ENCODE data around the gene LCMT1.
"Not testable (repeated sequence)": the region's sequence is repeated elsewhere in the genome, so short reads cannot be mapped to it uniquely, and the experiment has no call there.

Gene LCMT1

DNA sequence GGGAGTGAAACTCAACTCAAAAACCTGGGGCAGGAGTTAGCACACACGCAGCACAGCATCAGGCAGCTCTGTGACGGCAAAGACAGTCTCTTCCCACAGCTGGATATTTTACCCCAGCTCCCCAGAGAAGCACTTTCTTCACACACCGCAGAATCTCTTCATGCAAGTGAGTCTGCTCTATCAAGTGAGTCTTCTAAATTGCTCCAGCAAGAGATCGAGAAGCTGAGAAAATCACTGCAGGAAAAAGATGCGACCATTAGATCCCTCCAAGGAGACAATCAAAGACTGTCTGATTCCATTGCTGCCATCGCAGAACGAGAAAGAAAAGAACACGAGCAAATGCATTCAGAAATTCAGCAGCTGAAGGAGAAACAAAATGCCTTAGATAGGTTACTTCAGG lies 16.9 kb upstream of the LCMT1 start:
- DNase-seq (ENCODE audit: extremely low read depth in 1 of 2, low read depth in 1 of 2) = no peak

DNA sequence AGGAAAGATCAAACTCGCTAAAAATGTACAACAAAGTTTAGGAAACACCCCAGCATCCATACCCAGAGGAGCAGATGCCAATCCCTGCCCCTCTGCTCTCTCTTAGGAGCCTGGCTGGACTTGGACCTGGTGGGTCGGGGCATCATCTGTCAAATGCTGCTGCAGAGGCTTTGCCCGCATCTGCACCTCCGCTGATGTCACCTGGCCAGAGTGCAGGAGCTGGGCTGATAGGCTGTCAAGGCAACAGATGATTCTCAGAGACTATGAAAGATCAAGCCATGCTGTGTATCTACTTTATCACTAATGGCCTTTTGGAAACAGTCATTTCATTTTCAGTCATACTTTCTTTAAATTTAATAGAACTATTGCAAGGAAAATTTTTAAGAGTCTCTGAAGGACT lies 15.9 kb upstream of the LCMT1 start:
- no peak for DNase-seq (ENCODE audit: extremely low read depth in 1 of 2, low read depth in 1 of 2)

DNA sequence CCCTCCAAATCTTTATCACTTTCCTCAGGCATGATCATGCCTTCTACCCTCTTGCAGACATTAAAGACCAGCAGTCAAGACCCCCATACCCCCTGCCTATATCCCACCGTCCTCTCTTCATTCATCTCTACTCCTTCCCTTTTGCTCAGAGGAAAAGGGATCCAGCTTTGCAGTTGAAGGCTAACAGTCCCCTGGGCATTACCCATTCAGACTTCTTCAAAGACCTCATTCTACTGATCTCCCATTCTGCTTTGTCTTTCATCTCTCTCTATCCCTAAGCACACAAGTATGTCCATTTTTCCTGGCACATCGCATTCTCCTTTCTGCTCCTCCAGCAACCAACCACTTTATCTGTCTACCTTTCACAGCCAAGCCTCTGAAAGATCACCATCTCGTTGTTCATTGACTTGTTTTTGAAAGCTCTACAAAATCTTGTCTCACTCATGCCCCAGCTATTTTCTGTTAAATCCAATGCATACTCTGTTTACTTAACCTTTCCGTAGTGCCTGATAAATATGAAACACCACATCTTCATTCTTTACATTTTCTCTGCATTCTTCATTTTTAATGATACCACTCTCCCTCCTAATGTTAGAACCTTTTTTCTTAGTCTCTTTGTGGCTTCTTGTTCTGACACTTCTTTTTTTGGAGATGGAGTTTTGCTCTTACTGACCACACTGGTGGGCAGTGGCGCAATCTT lies 14.1 kb upstream of the LCMT1 start:
- no peak for DNase-seq (ENCODE audit: extremely low read depth in 1 of 2, low read depth in 1 of 2)

DNA sequence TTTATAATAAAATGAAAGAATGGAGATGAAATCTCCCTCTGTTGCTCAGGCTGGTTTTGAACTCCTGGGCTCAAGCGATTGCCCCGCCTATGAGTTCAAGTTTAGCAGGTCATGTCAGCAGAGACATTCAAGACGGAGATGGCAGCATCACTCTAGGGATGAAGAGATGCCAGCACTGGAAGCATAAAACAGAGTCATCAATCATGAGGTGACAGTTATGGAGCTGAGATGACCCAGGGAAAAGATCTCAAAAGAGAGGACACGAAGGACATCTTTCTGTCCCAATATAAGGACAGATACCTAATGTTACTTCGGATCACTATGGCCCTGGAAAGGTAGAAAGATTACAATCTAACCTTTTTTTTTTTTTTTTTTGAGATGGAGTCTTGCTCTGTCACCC lies 11.0 kb upstream of the LCMT1 start:
- DNase-seq (ENCODE audit: extremely low read depth in 1 of 2, low read depth in 1 of 2) = no peak

DNA sequence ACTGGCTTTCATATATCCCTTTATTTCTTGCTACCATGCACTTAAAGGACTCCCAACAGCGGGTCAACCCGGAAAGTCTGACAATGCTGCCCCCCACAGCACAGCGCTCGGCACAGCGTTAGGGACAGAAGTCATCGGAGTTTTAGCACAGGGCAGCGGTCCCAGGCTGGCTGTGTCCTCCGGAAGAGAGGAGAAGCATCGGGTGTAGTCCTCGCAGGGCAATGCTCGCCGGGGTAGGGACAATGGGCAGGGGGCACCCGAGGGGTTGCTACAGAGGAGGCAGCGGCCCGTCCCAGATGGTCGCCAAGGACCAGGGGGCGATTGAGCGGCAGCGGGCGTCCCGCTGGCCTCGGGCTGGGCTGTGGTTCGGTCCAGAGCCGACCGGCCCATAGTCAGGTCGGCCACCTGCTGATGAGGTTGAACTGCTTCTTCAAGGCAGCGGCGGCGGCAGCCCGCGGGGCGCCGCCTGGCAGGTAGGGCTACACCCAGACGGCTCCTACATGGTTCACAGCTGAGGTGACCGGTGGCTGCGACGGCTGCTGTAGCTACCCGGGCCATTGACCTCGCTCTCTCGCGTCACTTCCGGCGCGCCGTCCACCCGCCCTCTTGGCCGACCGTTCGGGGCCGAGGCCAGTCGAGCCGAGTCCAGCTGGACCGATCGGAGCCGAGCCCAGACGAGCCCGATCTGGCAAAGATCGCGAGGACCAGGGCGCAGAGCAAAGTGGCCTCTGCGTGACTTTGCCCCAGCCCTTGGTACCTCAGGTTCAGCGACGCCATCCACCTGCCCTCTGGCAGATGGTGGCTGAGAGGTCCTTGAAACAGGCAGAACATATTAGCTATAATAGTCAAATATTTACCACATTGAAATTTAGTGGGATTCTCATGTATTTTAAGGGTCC lies 4.7 kb upstream of the LCMT1 start:
- peak in 1 of 2 donors; percentile 60 for DNase-seq (ENCODE audit: extremely low read depth in 1 of 2, low read depth in 1 of 2)

DNA sequence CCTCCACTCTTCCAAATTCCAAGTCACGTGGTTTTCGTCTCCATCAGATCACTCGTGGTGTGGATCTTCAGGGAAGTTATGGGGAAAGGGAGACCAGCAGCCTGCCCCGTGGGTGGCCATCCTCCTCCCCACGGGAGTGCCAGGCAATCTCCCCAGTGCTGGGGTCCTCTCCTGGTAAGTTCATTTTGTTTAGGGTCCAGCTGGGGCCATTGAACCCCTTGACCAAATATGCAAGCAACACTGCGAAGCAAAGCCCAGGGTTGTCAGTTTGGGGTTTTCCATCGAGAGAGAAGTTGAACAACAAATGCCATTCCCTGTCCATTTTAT lies 4.1 kb upstream of the LCMT1 start:
- no peak for DNase-seq (ENCODE audit: extremely low read depth in 1 of 2, low read depth in 1 of 2)

DNA sequence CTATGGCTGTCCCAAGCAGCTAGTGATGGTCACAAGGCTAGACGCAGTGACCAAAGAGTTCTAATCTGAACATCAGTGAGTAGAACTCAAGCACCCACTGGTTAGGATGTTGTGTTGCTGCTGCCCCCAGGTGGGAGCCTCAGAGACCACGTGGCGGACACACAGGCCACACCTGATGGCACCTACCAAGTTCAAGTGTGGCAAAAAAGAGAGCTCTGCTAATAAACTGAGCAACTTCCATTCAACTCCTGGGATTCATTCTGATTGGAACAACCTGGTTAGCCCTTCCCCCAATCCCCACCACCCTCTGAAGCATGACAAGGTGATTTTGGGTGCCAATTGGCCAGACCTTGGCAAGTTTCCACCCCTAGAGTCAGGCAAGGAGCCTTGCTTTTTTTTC lies 3.5 kb upstream of the LCMT1 start:
- peak in 1 of 2 donors; percentile 12 for DNase-seq (ENCODE audit: extremely low read depth in 1 of 2, low read depth in 1 of 2)

DNA sequence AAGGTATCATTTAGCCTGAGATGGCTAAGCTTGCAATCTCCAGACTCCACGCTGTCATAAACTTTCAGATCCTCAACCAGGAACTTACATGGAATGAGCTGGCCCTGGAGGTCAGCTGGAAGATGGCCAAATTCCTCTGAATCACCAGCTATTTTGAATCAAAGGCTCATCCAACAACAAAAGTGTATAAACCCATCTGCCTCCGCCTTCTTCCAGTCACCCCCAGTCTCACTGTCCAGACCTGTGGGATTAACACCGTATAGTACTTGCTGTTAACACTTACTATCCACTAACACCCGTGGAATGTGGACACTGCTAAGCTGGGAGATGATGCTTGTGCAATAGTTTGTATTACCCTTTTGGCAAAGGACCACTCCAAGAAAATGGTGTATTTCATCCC lies 1.9 kb upstream of the LCMT1 start:
- DNase-seq (ENCODE audit: extremely low read depth in 1 of 2, low read depth in 1 of 2) = no peak

DNA sequence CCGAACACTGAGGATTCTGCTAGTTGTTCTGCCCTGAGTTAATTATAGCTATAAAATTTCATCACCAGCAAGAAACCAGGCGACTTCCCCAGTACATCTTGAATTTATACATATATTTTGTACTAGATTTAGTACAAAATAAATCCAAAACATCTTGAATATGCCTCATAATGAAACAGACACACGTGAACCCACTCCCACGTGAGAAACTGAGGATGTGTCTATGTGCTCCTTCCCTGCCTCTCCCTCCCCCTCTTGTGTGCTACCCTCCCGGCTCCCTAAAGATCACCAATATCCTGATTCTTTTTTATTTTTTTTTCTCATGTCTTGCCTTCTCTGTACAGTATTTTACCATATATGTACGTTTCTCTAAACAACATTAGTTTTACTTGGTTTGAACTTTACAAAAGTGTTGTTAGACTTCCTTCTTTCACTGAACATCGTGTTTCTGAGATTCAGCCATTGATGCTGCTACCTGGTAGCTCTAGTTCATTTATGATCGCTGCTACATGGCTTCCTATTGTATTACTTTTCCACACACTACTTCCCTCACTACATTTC lies 1.1 kb upstream of the LCMT1 start:
- no peak for DNase-seq (ENCODE audit: extremely low read depth in 1 of 2, low read depth in 1 of 2)

DNA sequence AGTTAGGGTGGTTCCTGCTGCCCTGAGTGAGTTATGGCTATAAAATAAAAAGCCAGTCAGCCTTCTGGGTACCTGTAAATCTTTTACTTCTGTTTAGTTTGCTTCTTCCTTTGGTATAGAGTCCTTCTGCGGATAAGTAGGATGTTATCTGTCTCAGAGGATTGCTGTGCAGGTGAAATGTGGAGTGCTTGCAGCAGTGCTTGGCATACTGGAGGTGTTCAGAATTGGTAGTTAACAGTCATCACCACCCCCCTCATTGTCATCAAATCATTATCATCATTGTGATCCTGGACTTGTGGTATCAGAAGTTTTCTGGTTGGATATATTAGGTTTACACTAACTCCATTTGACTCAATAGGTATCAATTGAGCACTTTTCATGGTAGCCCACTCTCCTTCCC lies 2.6 kb downstream of the LCMT1 start:
- no peak for DNase-seq (ENCODE audit: extremely low read depth in 1 of 2, low read depth in 1 of 2)

DNA sequence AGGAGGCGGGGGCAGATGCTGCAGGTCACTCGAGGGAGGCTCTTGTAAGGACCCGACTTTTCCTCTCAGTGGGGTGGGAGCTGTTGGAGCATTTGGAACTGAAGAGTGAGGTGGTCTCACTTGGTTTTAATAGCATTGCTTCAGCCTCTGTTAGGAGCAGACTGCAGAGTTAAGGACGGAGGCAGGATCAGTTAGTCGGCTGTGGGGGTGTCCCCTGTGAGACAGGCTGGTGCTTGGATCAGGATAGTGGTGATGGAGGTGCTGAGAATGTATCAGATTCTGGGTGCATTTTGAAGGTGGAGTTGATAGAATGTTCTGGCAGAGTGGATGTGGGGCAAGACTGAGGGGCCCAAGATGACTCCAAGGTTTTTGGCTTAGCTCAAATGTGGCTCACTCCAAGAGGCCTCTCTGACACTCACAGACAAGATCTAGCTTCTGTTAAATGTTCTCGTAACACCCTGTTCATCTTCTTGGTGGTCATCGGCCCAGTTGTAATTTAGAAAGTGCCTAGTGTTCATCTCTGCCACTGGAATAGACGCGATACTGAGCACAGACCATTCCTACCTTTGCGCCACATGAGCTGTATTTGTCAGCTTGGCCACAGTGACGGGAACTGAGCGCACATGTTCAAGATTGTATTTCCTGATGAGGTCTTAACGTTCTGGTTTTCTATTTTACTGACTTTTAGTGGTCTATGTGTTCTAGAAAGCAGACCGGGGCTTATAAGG lies 7.5 kb downstream of the LCMT1 start:
- DNase-seq (ENCODE audit: extremely low read depth in 1 of 2, low read depth in 1 of 2) = no peak

DNA sequence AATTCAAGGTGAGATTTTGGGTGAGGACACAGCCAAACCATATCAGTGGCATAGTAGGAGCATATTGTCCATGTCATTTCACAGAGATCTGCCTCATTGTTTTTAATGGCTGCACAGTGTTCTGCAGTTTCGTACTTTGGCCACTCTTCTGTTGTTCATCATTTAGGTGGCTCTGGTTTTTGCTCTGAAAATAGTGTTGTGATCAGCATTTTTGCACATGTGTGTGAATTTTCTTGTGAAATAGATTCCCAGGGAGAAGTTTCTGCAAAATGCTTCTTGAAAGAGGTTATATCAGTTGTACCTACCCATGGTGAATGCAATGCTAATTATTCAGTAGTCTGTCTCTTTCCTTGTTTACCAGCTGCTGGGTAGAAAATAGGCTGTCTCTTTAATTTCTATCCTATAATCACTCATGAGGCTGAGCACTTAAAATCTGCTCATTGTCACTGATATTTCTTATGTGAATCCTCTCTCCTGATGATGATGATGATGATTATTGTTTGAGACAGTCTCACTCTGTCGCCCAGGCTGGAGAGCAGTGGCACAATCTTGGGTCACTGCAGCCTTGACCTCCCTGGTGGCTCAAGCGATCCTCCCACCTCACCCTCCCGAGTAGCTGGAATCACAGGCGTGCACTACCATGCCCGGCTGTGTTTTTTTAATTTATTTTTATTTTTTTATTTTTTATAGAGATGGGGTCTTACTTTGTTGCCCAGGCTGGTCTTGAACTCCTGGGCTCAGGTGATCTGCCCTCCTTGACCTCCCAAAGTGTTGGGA lies 10.5 kb downstream of the LCMT1 start:
- DNase-seq (ENCODE audit: extremely low read depth in 1 of 2, low read depth in 1 of 2) = no peak

DNA sequence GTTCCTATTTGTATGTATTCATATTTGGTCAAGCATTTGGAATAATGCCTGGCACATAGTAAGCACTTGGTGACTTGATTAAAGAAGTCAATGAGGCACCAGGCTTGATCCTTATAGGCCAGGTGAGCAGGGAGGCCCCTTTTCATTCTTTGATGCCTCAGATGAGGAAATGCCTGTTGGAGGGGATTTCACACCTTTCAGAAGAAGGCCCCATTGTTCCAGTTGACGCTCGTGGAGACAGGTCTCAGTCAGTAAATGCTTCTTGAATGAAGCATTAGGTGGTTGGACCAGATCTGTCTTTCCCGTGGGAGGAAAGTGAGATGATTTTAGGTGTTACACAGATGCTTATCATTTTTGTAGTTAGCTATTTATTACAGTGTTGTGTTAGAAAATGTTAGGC lies 13.0 kb downstream of the LCMT1 start:
- no peak for DNase-seq (ENCODE audit: extremely low read depth in 1 of 2, low read depth in 1 of 2)

DNA sequence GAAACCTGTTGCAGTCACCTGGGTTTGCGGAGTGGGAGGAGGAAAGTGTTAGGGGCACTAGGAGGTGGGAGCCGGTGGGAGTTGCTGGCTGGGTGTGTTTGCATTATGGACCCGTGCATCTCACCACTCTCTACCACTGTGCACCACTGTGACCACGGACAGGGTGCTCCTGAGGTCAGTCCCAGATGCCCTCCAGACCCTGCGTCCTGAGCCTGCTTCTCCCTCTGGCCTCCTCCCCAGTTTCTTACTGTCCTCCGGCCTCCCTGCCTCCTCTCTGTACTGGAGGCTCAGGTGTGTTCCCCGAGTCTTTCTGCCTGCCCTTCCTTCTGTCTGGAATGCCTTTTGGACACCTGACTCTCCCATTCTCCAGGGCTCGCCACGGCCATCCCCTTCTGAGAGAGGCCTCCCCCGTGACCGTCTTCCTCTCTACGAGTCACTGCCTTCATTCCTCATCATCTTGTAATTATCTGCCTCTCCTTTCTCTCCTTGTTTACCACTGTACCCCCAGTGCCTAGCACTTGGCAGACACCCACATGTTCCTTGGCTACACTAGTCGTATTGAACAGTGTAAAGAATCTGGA lies 14.6 kb downstream of the LCMT1 start:
- DNase-seq (ENCODE audit: extremely low read depth in 1 of 2, low read depth in 1 of 2) = not testable (repeated sequence)

DNA sequence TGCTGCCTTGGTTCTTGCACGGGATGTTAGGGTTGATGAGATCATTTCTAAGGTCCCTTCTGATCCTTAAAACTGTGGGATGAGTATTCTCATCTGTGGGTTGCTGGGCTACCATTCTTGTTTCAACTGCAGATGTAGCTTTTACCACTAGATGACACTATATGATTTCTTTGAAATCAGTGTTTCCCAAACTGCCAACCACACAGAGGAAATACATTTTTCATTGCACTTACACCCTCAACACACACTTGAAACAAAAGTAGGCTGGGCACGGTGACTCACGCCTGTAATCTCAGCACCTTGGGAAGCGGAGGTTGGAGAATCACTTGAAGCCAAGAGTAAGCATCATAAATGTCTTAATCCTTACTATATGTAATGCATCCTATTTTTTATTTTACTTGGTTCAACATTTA lies 15.3 kb downstream of the LCMT1 start:
- no peak for DNase-seq (ENCODE audit: extremely low read depth in 1 of 2, low read depth in 1 of 2)

DNA sequence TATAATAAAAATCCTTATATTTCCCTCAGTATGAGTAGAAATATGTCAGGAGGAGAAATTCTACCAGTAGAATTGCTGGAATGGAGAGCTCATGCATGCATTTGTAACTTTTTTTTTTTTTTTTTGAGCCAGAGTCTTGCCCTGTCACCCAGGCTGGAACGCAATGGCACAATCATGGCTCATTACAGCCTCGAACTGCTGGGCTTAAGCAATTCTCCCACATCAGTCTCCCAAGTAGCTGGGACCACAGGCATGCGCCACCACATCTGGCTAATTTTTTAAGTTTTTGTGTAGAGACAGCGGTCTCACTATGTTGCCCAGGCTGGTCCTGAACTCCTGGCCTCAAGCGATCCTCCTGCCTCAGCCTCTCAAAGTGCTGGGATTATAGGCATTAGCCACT lies 21.2 kb downstream of the LCMT1 start:
- not testable (repeated sequence) for DNase-seq (ENCODE audit: extremely low read depth in 1 of 2, low read depth in 1 of 2)

DNA sequence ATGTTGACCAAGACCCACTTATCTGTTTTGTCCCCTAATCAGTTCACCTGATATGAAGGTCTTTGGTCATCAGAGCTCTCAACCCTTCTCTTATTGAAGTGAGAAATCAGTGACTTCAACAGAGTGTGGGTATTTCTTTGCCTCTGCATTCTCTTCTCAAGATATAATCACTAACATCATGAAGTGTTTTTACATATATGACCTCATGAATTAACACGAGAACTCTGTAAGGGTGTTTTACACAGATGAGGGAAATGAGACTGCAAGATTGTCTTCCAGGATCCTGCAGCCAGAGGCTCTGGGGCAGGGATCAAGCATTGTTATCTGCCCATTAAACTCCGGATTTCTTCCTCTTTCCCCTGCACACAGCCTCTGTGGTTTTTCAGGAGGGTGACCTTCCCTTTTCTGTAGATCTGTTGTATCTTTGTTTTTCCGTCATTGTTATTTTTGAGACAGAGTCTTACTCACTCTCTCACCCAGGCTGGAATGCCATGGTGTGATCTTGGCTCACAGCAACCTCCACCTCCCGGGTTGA lies 22.7 kb downstream of the LCMT1 start:
- no peak for DNase-seq (ENCODE audit: extremely low read depth in 1 of 2, low read depth in 1 of 2)

DNA sequence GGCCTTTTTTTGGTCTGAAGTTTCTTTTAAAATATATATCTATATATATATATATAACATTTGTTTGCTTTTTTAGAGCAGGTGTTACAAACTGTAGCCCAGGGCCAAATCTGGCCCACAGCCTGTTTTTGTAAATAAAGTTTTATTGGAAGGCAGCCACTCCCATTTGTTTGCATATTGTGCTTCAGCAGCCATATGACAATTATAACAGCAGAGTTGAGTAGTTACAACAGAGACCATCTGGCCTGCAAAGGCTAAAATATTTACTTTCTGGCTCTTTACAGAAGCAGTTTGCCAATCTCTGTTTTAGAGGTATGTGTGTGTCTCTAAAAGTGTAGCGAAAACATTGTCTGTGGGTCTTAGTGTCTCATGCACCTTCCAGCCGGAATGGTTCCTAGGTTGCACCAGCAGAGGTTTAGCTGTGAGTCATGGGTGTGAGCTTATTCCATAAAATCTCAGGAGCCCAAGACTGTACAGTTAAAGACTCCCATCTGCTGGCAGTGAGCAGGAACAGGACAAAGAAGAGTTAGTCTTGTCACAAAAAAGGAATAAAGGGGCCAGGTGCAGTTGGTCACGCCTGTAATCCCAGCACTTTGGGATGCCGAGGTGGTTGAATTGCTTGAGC lies 23.8 kb downstream of the LCMT1 start:
- no peak for DNase-seq (ENCODE audit: extremely low read depth in 1 of 2, low read depth in 1 of 2)

DNA sequence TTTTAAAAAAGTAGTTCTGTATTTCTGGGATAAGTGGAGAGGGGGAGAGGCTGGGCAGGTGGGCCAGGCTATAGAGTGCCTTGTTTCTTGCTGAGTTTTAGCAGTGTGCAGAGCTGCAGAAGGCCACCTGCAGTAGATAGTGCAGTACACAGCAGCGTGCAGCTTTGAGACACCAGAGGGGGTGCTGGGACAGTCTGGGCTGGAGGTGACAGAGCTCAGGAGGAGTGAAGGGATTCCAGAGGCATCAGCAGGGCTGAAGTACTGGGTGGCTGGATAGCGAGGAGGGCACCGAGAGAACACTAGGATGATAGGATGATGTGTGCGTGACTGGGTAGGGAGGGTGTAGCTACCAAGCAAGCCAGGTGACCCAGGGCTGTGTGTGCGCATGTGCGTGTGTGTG lies 26.6 kb downstream of the LCMT1 start:
- DNase-seq (ENCODE audit: extremely low read depth in 1 of 2, low read depth in 1 of 2) = no peak

DNA sequence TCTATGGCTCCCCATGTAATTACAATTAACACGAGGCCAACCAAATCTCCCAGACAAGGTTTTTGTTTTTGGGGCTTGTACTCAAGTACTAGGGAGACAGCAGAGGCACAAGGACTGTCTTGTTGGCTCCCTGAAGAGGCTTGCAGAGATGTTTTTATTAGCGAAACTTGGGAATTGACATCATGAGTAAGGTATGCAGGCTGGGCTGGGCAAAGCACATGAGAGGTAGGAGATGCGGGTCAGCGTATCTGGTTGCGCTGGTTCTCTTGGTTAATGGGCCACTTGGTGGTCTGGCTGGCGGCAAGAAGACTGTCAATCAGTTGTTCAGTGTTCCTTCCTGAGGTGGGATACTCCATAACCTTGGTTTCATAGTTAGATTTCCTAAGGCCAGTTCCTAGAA lies 28.9 kb downstream of the LCMT1 start:
- no peak for DNase-seq (ENCODE audit: extremely low read depth in 1 of 2, low read depth in 1 of 2)
